ENCODE data around the gene RAI1. TPM values are rescaled to one million over a fixed set of nuclear protein-coding genes. Genes with fewer than 3 reads are reported as not detected.

RAI1 gene
- total RNA-seq, 1 donor from 2014 or later: 5.8 TPM

GRCh38 chr17:17696882-17697633 is 15.8 kb downstream of the RAI1 start:
- DNase-seq (ENCODE audit: low read depth in 2 of 2): no peak

- no peak for DNase-seq (ENCODE audit: low read depth in 2 of 2)
Observed at GRCh38 chr17:17698371-17698770, 17.1 kb downstream of the RAI1 start.

GRCh38 chr17:17698869-17699351 is 17.7 kb downstream of the RAI1 start:
- peak in 1 of 2 donors; percentile 60 for DNase-seq (ENCODE audit: low read depth in 2 of 2)

DNA sequence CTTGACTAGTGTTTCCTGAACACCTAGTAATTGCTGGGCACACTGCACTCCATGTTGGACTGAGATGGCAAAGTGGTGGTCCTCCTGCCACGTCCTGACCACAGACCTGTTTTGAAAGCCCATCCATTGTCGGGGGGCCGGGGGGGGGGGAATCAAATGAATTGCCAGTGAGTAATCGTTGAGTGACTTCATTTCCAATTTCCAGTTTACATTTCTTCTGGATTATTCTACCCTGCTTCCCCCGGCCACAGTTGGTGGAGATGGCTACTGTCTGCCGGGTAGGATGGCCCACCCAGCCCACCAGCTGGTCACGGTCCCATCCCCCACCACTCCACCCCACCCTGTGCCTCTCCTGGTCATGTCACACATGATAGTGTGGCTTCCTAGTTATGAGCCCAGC is 18.2 kb downstream of the RAI1 start:
- DNase-seq (ENCODE audit: low read depth in 2 of 2): no peak

GRCh38 chr17:17700251-17700969 is 19.2 kb downstream of the RAI1 start:
- DNase-seq (ENCODE audit: low read depth in 2 of 2): no peak

GRCh38 chr17:17701112-17701511 is 19.9 kb downstream of the RAI1 start:
- no peak for DNase-seq (ENCODE audit: low read depth in 2 of 2)

DNA sequence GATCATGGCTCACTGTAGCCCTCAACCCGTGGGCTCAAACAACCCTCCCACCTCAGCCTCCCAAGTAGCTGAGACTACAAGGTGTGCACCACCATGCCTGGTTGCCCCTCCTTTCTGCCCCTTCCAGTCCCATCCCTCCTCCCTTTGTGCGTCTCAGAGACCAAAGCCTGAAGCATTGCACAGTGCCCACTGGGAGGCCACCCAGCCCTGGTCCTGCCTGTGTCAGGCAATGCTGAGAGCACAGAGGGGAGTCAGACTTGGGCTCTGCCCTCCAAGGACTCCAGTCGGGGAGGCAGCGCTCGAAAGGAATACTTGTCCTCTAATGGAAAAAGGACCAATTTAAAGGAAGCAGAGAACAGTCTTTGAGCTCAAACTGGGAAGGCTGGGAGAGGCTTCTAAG is 20.4 kb downstream of the RAI1 start:
- no peak for DNase-seq (ENCODE audit: low read depth in 2 of 2)

- no peak for DNase-seq (ENCODE audit: low read depth in 2 of 2)
Observed at GRCh38 chr17:17702449-17703139, 21.3 kb downstream of the RAI1 start.

DNA sequence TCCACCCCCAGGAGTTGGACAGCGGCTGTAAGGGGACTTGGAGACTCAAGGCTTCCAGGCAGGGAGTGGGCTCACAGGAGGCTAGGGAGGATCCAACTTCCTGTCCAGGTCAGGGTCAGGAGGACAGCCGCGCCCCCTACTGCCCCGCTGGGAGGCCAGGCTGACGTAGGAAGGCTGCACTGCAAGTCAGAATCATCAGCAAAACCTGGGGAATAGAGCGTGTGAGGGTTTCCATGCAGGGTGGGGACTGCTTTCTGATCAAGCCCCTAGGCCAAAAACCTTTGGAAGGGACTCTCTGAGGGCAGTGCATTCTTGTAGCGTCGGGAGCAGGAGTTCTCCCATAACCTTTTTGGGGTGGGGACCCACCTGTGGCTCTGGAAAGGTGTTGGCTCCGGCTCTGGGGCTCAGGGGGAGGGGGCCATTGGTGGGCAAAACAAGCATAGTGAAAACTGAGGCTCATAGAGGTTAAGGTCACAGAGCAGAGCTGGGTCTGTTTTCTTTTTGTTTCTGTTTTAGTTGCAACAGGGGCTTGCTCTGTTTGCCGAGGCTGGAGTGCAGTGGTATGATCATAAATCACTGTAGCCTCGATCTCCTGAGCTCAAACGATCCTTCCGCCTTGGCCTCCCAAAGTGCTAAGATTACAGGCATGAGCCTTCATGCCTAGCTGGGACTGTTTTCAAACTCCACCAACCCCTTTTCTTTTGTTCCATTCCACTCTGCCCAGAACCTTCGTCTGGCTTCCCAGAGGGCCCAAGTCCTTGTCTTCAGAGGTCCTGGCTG is 22.1 kb downstream of the RAI1 start:
- DNase-seq (ENCODE audit: low read depth in 2 of 2): peak; percentile 51 to 57

DNA sequence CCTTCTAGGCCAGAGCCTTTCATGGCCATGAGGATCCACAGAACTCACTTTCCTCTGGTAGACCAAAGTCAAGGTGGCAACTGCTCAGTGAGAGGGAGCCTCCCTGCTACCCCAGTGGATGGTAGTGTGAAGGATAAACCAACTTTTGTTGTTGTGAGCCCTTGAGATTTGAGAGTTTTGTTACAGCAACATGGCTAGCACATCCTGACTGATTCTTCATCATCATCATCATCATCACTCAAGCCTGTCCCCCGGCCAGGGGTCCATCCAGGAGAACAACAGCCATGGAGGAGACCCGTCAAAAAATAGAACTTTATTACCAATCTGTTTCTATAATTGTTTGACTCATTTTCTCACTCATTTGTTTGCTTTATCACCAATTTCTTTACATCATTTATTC is 23.7 kb downstream of the RAI1 start:
- no peak for DNase-seq (ENCODE audit: low read depth in 2 of 2)

DNA sequence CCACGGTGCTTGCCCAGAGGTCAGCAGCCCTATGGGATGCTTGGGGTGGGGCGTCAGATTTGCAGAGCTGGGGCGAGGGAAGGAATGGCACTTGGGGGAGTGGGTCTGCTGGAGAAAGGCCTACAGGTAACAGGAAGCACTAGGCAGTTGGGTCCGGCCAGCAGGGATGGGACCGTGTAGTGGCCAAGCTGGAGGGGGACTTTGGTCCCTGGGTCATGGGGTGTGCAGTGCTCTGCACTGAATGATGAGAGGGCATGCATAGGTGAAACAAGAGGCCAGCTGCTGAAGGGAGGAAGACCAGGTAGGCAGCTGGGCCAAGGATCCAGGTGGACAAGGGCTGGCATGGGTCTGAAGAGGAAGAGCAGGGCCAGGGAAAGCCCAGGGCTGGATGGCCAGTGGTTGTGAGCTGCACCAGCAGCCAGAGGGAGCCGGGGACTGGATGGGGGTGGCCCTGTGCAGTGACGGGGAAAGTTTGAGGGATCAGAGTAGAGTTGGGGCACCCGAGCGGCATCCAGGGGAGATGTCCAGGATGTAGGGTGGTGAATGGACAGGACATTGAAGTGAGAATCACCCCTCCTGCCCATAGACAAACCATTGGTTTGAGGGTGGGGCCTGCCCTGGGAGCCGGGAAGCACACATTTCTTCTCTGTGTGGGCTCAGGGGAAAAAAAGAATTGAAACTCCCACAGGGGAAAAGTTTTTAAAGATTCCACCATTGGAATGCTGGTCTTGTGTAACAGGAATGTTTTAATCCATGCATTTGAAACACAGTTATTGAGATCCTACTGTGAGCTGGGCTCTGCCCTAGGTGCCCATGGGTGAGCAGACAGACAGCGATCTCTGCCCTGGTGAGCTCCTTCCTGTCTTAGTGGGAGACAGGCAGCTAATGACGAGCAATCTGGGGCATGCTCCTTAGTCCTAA is 25.1 kb downstream of the RAI1 start:
- DNase-seq (ENCODE audit: low read depth in 2 of 2): no peak

DNA sequence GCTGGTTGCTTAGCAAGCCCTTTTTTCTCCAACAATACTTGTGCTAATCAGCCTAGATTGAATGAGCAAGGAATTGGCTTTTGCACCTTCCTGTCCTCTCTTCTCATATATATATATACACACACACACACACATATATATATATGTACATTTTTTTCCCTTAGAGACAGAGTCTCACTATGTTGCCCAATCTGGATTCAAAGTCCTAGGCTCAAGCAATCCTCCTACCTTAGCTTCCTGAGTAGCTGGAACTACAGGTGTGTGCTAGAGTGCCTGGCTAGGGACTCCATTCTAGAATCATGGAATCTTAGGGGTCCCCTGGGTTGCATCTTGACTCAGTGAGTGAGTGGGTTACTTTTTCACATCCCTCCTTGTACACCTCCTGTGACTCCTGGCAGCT is 27.0 kb downstream of the RAI1 start:
- no peak for DNase-seq (ENCODE audit: low read depth in 2 of 2)

- no peak for DNase-seq (ENCODE audit: low read depth in 2 of 2)
Observed at GRCh38 chr17:17708816-17709215, 27.6 kb downstream of the RAI1 start.

- DNase-seq (ENCODE audit: low read depth in 2 of 2): no peak
Observed at GRCh38 chr17:17709815-17710321, 28.6 kb downstream of the RAI1 start.

GRCh38 chr17:17710355-17710727 is 29.1 kb downstream of the RAI1 start:
- no peak for DNase-seq (ENCODE audit: low read depth in 2 of 2)

DNA sequence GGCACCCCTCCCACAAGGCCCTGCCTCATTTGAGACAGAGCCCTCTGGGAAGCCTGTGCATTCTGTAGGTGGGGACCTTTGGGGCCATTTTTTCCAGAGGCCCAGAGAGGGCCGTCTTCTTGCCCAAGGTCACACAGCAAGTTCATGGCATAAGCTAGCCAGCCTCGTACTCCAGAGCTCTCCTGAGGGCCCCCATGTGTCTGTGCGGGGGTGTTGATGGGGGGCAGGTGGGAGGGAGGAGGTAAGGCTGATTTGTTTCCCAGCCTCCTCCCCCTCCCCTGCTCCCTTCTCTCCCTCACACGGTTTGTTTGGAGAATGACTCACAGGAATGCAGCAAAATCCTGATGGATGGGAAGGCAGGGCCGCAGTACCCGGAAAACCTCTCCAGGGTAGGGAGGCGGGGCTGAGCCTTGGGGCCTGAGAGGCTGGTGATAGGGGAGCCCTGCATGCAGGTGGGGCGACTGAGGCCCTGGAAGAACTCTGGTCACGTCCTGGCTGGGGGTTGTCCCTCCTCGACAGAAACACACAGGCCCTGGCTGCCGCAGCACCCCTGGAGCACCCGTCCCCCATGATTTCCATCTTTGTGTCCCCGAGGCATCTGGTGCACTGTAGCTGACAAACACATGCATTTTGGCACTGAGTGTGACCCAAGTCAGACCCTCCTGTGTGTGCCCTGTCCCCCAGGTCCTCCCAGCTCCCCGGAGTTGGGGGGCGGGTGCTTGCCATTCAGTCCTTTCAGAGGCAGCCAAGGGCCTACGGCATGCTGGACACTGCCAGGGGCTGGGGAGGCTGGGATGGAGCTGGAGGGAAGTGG is 29.7 kb downstream of the RAI1 start:
- peak; percentile 91 to 94 for DNase-seq (ENCODE audit: low read depth in 2 of 2)

GRCh38 chr17:17711641-17712162 is 30.4 kb downstream of the RAI1 start:
- peak in 1 of 2 donors; percentile 52 for DNase-seq (ENCODE audit: low read depth in 2 of 2)

DNA sequence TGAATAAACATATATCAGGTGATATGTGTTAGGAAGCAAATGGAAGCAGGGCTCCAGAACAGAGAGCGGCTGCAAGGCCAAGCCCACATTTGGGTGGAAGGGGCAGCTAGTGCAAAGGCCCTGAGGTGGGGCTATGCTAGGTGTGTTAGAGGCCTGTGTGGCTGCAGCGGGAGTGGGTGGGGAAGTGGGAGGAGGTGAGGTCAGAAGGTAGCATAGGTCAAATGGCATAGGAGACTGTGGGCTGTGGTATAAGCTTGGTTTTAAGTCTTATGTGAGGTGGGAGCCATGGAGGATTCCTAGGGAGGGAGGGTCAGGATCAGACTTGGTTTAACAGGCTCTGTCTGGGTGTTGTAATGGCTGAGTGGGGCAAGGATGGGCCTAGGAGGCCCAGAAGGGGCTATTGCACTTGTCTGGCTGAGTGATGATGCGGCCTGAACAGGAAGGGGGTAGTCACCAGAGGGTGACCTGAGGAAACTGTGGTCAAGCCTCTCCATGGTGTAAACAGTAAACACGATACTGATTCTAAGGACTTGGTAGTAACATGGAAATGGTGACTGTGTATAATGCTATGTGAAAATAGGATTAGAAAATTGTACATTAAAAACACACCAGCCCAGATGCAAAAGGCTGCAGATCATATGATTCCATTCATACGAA is 31.1 kb downstream of the RAI1 start:
- DNase-seq (ENCODE audit: low read depth in 2 of 2): peak; percentile 71 to 98

DNA sequence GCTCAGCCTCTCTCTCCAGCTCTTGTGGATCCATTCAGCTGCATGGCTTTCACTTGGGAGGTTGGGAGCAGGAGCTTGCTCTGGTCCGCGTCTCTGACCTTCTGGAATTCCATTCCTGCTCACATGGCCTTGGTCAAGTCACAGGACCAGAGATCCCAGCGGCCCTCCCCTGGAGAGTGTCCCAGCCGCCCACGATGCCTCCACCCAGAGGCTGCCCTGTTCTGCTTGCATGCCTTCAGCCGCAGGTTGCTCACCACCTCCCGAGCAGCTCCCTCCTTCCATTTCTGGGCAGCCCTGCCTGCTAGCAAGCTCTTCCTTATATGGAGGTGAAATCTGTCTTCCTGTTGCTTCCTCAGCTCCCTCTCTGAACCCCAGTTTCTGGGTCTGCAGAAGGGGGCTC is 32.6 kb downstream of the RAI1 start:
- no peak for DNase-seq (ENCODE audit: low read depth in 2 of 2)

Measured in lung microvascular endothelial cell (primary cell).